ENCODE results near the gene DOCK2. TPM values are rescaled to one million over a fixed set of nuclear protein-coding genes. Genes with fewer than 3 reads are reported as not detected.
"Not testable (repeated sequence)": the region's sequence is repeated elsewhere in the genome, so short reads cannot be mapped to it uniquely, and the experiment has no call there.

The DOCK2 gene
- total RNA-seq, 1 experiment from 2014 or later, result 3.3 TPM

DNA sequence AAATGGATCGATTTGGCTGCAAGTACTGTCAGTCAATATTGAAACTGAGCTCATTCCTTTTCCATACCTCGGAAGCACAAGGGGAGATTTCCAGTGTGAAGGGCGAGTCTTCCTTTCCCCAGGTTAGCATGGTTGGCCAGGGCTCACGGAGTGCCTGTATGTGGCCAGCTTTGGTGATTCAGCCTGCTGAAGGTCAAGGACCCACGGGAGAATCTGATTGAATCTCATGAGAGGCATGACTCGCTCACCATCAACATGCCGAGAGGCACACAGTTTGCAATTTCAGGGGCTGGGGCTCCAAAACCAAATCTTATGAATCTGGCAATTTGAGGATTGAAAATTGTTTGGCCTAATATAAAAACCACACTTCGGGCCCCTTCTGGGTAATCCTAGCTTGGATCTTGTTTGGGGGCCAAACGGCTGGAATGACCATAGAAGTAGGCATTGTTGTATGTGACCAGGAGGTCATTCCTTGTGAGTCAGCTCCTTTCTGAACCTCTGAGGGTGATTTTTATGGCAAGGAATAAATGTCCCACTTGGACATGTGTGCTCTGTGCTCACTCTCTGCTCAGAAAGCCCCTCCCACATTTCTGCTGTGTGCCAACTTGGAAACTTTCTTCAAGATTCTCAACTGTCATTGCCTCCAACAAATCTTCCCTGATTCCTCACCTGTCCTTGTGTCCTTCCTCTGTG is 69.8 kb downstream of the DOCK2 start:
- Histone ChIP-seq H3K4me3 (ENCODE audit: insufficient read depth, low read depth, low read length) (no peak overlapping the region), H3K27me3 (ENCODE audit: control insufficient read depth, insufficient read depth, low read length) (no peaks in the 10 kb centered on the region), H3K36me3 (replicated peaks; ENCODE audit: control insufficient read depth, insufficient read depth, low read length) (no peaks in the 10 kb centered on the region)
- DNase-seq, result no peak

DNA sequence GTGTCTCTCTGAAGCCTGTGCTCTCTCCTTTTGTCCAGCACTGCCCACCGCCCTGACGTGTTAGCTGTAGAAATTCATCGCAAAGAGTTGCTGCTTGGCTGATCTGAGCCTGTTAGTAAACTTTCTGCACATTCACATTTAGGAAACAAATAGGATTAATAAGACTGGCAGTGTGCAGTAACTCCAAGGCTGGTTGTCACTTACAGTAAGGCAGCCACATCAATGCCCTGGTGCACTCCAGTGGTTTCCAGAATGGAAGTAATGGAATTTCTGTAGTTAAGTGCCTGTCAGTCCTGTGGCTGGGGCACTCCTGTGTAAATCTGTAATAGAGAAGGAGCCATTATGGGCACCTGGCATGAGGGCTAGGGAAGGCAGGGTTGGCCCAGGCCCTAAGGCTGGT is 70.6 kb downstream of the DOCK2 start:
- no peak for DNase-seq
- H3K4me3 ChIP-seq (ENCODE audit: insufficient read depth, low read depth, low read length), result no peak overlapping the region
- no peaks in the 10 kb centered on the region for H3K36me3 ChIP-seq (replicated peaks; ENCODE audit: control insufficient read depth, insufficient read depth, low read length)
- H3K27me3 ChIP-seq (ENCODE audit: control insufficient read depth, insufficient read depth, low read length), result no peaks in the 10 kb centered on the region

DNA sequence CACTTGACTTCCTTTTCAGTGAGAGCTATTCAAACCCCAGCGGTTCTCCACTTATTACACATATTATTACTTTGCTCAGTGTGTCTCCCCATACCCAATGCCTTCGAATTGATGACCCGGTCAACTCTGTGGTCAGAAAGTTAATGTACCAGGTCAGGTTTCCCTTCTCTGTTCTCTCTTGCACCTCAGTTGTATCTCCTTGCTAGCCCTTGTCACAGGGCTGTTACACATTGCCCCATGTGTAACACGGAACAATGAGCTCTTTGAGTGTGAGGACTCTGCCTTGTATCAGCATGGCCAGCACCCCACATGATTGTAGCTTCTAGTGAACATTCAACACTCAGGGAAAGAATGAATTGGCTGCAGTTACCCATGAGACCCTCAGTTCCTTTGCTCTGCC is 73.6 kb downstream of the DOCK2 start:
- H3K27me3 ChIP-seq (ENCODE audit: control insufficient read depth, insufficient read depth, low read length), result no peaks in the 10 kb centered on the region
- no peak overlapping the region for H3K4me3 ChIP-seq (ENCODE audit: insufficient read depth, low read depth, low read length)
- no peaks in the 10 kb centered on the region for H3K36me3 ChIP-seq (replicated peaks; ENCODE audit: control insufficient read depth, insufficient read depth, low read length)
- DNase-seq, result no peak

DNA sequence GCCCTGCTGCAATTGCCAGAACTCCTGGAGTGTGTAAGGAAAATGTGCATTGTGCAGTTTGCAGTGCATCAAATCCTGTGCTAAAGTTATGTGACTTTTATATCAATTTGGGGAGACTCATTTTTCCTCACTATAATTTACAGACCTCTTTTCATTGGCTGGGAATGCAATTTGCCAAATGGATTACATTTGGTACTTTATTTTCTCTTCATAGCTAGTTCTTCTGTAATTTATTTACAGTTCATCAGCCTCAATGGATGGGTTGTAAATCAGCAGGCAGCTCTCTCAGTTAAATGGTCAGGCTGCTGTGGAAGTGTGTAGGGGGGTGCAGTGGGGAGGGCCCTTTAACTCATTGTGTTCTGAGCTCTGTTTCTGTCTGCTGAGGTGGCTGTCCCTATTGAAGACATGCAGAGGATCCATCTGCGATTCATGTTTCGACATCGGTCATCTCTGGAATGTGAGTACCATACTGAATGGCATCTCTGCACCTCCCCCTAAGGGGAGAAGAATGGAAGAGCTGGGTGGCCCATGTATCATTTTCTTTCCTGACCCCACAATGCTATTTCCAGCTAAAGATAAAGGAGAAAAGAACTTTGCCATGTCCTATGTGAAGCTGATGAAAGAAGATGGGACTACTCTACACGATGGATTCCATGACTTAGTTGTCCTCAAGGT is 74.6 kb downstream of the DOCK2 start:
- Histone ChIP-seq H3K27me3 (ENCODE audit: control insufficient read depth, insufficient read depth, low read length) (no peaks in the 10 kb centered on the region), H3K4me3 (ENCODE audit: insufficient read depth, low read depth, low read length) (no peak overlapping the region), H3K36me3 (replicated peaks; ENCODE audit: control insufficient read depth, insufficient read depth, low read length) (no peaks in the 10 kb centered on the region)
- no peak for DNase-seq

DNA sequence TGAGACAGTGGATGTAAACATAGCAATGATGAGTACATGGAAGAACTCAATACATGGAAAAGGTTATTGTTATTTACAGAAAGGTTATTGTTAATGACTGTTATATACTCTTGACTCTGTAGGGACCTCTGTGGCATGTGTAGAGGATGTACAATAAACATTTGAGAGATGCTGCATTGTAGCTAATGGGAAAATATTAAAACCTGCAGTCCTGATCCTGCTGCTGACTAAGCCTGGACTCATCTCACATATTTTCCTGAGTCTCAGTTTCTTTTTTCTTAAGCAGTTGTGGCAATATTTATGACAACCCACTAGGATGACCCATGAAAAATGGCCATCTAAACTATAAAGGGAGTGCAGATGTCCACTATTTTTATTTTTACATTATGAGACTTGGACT is 75.4 kb downstream of the DOCK2 start:
- Histone ChIP-seq H3K27me3 (ENCODE audit: control insufficient read depth, insufficient read depth, low read length) (no peaks in the 10 kb centered on the region), H3K4me3 (ENCODE audit: insufficient read depth, low read depth, low read length) (no peak overlapping the region), H3K36me3 (replicated peaks; ENCODE audit: control insufficient read depth, insufficient read depth, low read length) (no peaks in the 10 kb centered on the region)
- DNase-seq, result no peak

DNA sequence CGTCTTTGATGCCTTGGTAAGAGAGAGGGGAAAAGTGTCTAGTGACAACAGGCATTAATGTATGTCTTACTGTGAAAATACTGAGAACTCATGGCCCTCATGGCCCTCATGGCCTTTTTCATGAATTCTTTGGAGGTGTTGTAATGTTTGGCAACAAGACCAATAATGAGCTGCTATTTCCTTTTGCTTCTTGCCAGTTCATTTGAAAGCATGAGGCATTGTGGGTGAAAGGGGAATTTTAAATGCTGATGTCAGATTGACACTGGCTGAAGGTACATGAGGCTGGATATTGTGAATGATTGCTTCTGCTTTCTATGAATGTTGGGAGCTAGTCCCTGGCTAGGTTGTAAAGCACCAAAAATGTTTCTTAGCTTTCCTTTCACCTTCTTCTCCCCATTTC is 79.2 kb downstream of the DOCK2 start:
- Histone ChIP-seq H3K27me3 (ENCODE audit: control insufficient read depth, insufficient read depth, low read length) (no peaks in the 10 kb centered on the region), H3K36me3 (replicated peaks; ENCODE audit: control insufficient read depth, insufficient read depth, low read length) (no peaks in the 10 kb centered on the region), H3K4me3 (ENCODE audit: insufficient read depth, low read depth, low read length) (no peak overlapping the region)
- DNase-seq, result no peak

DNA sequence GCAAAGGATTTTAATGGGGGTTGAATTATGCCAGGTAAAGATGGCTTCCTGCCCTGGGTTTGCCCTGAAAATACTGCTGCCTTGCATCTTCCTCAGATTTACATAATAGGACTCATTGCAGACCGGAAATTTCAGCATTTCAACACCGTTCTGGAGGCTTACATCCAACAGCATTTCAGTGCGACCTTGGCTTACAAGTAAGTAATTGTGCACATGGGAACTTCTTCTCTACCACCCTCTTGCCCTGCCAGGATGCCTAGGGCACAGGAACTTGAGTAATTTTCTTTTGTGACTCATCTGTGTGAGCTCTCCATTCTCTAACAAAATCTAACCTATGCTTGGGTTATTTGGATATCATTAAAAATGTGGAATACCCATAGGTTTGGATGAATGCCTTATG is 80.2 kb downstream of the DOCK2 start:
- no peak for DNase-seq
- H3K4me3 ChIP-seq (ENCODE audit: insufficient read depth, low read depth, low read length), result no peak overlapping the region

DNA sequence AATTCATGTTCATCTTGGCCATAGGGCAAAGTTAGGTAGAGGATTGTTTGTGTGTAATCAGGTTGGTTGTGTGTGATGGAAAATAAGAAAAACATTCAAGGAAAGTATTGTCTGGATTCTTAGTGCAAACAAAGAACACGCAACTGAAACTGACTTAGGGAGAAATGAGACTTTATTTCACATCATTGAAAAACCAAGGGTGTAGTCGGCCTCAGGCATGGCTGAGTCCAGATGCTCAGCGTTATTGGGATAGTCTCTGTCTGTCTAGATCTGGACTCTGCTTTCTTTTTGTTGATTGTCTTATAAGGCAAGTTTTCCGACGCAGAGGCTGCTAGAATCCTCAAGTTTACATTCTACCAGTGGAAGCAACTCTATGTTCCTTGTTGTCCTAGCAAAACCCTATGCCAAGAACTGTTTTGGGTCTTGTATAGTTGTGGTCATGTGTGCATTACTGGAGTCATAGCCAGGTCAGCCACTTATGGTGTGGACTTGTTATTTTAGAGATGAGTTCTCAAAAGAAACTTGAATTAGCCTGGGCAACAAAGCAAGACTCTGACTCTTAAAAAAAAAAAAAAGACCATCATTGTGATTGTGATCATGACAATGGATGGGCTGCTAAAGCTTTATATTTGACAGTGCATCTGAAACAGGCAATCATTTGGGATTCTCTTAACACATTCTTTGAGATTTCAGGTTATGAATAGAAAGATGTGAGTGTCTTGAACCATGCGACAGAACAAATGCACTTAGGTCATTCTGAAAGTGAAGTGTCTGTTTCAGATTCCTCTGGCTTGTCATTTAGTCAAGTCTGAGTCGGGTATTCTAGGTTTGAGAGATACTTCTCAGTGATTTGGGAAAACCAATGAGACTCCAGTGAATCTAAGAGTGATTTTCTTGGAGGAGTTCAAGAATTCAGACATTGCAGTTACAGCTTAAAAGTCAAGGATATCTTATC is 82.6 kb downstream of the DOCK2 start:
- H3K27me3 ChIP-seq (ENCODE audit: control insufficient read depth, insufficient read depth, low read length), result no peaks in the 10 kb centered on the region
- DNase-seq, result no peak
- H3K36me3 ChIP-seq (replicated peaks; ENCODE audit: control insufficient read depth, insufficient read depth, low read length), result no peaks in the 10 kb centered on the region
- H3K4me3 ChIP-seq (ENCODE audit: insufficient read depth, low read depth, low read length), result no peak overlapping the region

More for the DNA sequence above, 80.2 kb downstream of the DOCK2 start:
- H3K36me3 ChIP-seq (replicated peaks; ENCODE audit: control insufficient read depth, insufficient read depth, low read length), result no peaks in the 10 kb centered on the region
- no peaks in the 10 kb centered on the region for H3K27me3 ChIP-seq (ENCODE audit: control insufficient read depth, insufficient read depth, low read length)

DNA sequence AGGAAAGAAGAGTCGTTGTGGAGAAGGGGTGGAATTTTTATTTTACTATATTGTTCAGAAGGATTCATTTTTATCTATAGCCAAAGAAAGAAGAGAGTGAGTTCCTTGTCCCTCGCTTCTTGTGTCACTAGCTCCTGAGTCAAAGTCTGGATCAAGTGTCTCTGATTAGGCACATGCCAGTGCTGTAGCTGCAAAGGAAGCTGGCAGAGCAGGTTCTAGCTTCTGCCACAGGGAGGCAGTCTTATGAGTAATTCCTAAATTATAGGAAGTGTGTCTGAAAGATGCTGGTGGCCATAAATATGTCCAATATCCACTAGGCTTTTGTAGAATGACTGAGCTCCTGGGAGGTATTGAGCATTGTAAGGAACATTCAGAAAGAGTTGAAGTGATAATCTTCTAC is 84.7 kb downstream of the DOCK2 start:
- H3K27me3 ChIP-seq (ENCODE audit: control insufficient read depth, insufficient read depth, low read length), result no peaks in the 10 kb centered on the region
- H3K4me3 ChIP-seq (ENCODE audit: insufficient read depth, low read depth, low read length), result no peak overlapping the region
- no peaks in the 10 kb centered on the region for H3K36me3 ChIP-seq (replicated peaks; ENCODE audit: control insufficient read depth, insufficient read depth, low read length)
- no peak for DNase-seq

DNA sequence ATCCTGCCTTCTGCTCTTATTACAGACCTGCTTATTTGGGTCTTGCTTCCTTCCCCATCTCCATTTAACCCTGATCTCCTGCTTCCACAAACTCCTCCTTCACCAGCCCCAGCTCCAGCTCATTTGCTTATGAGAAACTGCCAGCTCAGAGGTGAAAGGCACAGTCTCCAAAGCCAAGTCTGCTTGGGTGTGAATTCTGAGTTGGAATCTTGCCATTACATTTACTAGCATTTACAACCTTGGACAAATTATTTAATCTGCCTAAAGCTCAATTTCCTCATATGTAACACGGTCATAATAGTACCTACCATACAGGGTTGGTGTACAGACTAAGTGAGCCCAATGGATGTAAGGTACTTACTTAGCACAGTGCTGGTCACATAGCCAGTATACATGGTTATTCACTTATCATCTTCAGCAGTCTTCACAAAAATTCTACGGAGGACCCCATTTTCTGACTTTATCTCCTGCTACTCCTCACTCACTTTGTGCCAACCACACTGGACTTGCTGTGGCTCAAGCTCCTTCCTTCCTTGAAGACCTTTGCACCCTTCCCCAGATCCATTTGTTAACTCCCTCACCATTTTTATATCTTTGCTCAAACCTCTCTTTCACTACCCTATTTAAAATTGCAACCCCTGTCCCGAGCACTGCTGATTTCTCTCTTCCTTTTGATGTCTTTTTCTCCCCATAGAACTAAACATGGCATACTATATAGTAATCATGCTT is 86.2 kb downstream of the DOCK2 start:
- Histone ChIP-seq H3K27me3 (ENCODE audit: control insufficient read depth, insufficient read depth, low read length) (no peaks in the 10 kb centered on the region), H3K36me3 (replicated peaks; ENCODE audit: control insufficient read depth, insufficient read depth, low read length) (no peaks in the 10 kb centered on the region), H3K4me3 (ENCODE audit: insufficient read depth, low read depth, low read length) (no peak overlapping the region)
- no peak for DNase-seq

DNA sequence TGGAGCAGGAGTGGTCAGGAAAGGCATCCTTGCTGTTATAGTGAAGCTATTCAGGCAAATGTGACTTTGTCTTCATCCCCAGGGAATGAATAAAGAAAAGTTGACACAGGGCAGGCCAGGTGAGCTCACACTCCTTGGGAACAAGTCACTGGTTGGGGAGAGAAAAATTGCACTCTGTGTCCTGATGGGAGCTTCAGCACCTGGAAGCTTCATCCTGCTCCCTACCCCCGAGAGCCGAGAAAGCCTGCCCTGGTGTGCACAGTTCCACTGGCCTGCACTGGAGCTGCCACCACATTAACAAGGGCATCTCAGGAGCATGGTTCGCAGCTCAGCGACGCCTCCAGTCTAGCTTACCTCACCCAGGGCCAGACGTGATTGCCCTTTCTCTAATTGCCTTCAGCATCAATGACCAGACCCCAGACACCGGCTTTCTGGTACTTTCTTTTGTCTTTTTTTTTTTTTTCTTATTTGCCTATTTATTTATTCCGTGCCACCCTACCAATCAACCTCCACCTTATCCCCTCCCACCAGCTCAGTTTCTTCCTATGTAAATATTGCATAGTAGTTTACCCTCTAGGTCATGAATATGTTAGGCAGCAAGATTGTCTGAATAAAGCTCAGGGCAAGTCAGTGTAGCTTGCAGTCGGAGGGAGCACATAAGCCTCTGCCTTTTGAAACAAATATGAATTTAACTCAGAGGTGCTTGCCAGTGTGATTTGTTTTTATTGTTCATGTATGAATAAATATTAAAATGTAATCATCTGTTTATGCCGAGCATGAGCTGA is 87.4 kb downstream of the DOCK2 start:
- Histone ChIP-seq H3K4me3 (ENCODE audit: insufficient read depth, low read depth, low read length) (no peak overlapping the region), H3K36me3 (replicated peaks; ENCODE audit: control insufficient read depth, insufficient read depth, low read length) (no peaks in the 10 kb centered on the region), H3K27me3 (ENCODE audit: control insufficient read depth, insufficient read depth, low read length) (no peaks in the 10 kb centered on the region)
- DNase-seq, result no peak

DNA sequence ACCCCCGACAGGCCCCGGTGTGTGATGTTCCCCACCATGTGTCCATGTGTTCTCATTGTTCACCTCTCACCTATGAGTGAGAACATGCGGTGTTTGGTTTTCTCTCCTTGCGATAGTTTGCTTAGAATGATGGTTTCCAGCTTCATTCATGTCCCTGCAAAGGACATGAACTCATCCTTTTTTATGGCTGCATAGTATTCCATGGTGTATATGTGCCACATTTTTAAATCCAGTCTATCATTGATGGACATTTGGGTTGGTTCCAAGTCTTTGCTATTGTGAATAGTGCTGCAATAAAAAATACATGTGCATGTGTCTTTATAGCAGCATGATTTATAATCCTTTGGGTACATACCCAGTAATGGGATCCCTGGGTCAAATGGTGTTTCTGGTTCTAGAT is 88.6 kb downstream of the DOCK2 start:
- not testable (repeated sequence) for H3K27me3 ChIP-seq (ENCODE audit: control insufficient read depth, insufficient read depth, low read length); H3K36me3 ChIP-seq (replicated peaks; ENCODE audit: control insufficient read depth, insufficient read depth, low read length); H3K4me3 ChIP-seq (ENCODE audit: insufficient read depth, low read depth, low read length); DNase-seq

DNA sequence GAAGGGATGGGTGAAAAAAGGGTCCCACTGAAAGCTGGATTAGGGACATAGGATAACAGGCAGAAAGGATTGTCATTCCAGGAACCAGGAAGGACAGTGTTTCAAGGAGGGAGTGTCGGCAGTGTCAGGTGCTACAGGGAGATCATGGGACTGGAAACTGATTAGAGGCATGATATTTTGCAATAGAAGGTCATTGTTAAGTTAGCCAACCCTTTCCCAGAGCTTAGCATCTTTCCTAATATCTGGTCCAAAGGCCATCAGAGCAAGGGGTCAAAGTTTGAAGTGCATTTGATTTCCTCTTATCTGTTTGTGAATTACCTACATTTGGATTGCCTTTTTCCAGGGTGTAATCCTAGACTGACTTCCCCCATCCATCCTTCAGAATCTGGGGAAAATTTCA is 91.3 kb downstream of the DOCK2 start:
- no peak for DNase-seq
- Histone ChIP-seq H3K27me3 (ENCODE audit: control insufficient read depth, insufficient read depth, low read length) (no peaks in the 10 kb centered on the region), H3K36me3 (replicated peaks; ENCODE audit: control insufficient read depth, insufficient read depth, low read length) (no peaks in the 10 kb centered on the region), H3K4me3 (ENCODE audit: insufficient read depth, low read depth, low read length) (no peak overlapping the region)

DNA sequence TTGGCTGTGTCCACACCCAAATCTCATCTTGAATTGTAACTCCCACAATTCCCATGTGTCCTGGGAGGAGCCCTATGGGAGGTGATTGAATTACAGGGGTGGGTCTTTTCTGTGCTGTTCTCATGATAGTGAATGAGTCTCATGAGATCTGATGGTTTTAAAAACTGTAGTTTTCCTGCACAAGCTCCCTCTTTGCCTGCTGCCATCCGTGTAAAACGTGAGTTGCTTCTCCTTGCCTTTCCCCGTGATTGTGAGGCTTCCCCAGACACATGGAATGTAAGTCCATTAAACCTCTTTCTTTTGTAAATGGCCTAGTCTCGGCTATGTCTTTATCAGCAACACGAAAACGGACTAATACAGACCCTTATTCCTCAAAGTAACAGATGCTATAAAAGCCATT is 94.1 kb downstream of the DOCK2 start:
- Histone ChIP-seq H3K36me3 (replicated peaks; ENCODE audit: control insufficient read depth, insufficient read depth, low read length) (no peaks in the 10 kb centered on the region), H3K27me3 (ENCODE audit: control insufficient read depth, insufficient read depth, low read length) (no peaks in the 10 kb centered on the region), H3K4me3 (ENCODE audit: insufficient read depth, low read depth, low read length) (no peak overlapping the region)
- no peak for DNase-seq
